Pancreas (tissue), 10 donors: ENCODE measurements around the gene MCRIP1. TPM values are rescaled to one million over a fixed set of nuclear protein-coding genes. Genes with fewer than 3 reads are reported as not detected.

Experiments
- ATAC-seq, 4 donors: fragments of 200-7000 bp; cut with Tn5 transposase; one replicate each; pipeline versions ENCODE4 v1.8.0 to v1.9.1; 2020; ENCODE audit warnings: mild to moderate bottlenecking in 4 of 4, moderate library complexity in 4 of 4
- DNase-seq, 6 donors: peaks; one replicate each; pipeline ENCODE4 v3.0.0-alpha.2; 2020
- FAIRE-seq: peaks from 2 replicates; lab custom pipeline; 2012; peaks lifted over from hg19 to GRCh38; lab: Jason Lieb, UNC
- H3K27ac ChIP-seq, 4 donors: fragments of 200-600 bp; sonication (generic); 1 replicate in 3 of 4; 2 replicates in 1 of 4; pipeline versions ENCODE4 v1.5.0 to v1.8.0; 2020
- H3K27me3 ChIP-seq, 4 donors: fragments of 200-600 bp; one replicate each; pipeline ENCODE4 v1.8.0; 2021
- H3K36me3 ChIP-seq, 3 donors: fragments of 200-600 bp; sonication (generic) in 1 of 3; one replicate each; pipeline versions ENCODE4 v1.5.0 to v1.8.0; 2020 to 2021
- H3K4me1 ChIP-seq, 3 donors: fragments of 200-600 bp; one replicate each; pipeline ENCODE4 v1.8.0; 2021
- H3K4me3 ChIP-seq, 4 donors: fragments of 200-600 bp; sonication (generic) in 2 of 4; one replicate each; pipeline versions ENCODE4 v1.5.0 to v1.8.0; 2020 to 2021
- H3K9me3 ChIP-seq, 4 donors: fragments of 200-600 bp; one replicate each; pipeline ENCODE4 v1.8.0; 2021
- WGBS, 2 donors: extraction: QIAGEN DNeasy Blood & Tissue Kit; methylation state at CpG; one replicate each; pipeline ENCODE4 v1.1.7; 2013; 5-methylcytosine and 5-hydroxymethylcytosine counted together
- intact Hi-C, 3 donors: fragments of 100-400 bp; cut with DNase I; formaldehyde crosslinking; loops; one replicate each; pipeline versions ENCODE4 v1.11.1 to v1.14.2; 2022
- polyA plus RNA-seq, 2 donors: library from polyadenylated mRNA; stranded (reverse); fragments of 200-250 nt; gene quantifications; one replicate each; pipeline ENCODE4 v1.2.3, GENCODE V29; 2013
- total RNA-seq, 6 donors: library from RNA; stranded (reverse); fragmentation: NEBNext Ultra II Directional in 4 of 6; extraction: Animal tissue kit (Norgen Biotek cat#: 25700) in 4 of 6; gene quantifications; one replicate each; pipeline versions ENCODE4 v1.2.1 to v1.2.4, GENCODE V29; 2021 to 2023
- TF ChIP-seq, protein P1 (sequence below), 4 donors: fragments of 200-600 bp; sonication (generic) in 3 of 4; IDR thresholded peaks; one replicate each; pipeline versions ENCODE4 v1.5.0 to v1.8.0; 2021; ENCODE audit warnings: antibody characterized with exemption in 4 of 4
- donor health status: healthy with polysubstance abuse.
- donor health status: DM: no; HTN: no; CAD: no; lungs with moderate emphysema.
- donor health status: DM: no; HTN: no; CAD: no.
- donor health status: control.
- donor health status: control.
- donor health status: Bipolar disorder and iron deficiency.
- donor health status: DM: yes; HTN: yes; CAD: no.
- donor health status: DM: no; HTN: no; CAD: no.
- donor health status: DM: no; HTN: no; CAD: no.
- donor health status: DM: yes; HTN: yes; CAD: no.

Gene MCRIP1
- total and polyA plus RNA-seq, 8 donors = 28.9 to 203 (median 55.8) TPM

DNA sequence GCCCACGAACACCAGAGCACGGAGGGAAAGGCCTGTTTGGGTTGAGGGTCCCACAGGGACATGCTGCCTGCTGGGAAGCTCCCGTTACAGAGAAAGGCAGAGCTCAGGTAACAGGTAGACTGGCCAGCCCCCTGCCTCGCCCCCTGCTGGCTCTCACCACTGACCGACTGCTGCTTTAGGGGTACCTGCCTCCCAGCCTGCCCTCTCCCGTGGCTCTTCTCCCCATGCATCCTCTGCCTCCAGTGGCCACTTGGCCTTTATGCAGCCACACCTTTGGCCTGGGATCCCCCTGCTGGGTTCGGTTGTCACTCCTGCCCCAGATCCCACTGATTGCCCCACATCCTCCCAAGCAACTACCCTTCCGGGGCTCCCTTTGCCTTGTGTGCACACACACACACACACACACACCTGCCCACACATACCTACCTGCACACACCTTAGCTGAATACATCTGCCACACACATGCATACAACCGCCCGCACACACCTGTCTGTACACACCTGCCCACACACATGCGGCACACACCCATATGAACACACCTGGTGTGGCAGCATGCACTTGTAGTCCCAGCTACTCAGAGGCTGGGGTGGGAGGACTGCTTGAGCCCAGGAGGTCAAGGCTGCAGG is 7.1 kb downstream of the MCRIP1 start:
- DNase-seq (peak in 1 of 6 donors; percentile 41), FAIRE-seq (no peak), ATAC-seq (no peak)
- TF ChIP-seq, protein P1, sequence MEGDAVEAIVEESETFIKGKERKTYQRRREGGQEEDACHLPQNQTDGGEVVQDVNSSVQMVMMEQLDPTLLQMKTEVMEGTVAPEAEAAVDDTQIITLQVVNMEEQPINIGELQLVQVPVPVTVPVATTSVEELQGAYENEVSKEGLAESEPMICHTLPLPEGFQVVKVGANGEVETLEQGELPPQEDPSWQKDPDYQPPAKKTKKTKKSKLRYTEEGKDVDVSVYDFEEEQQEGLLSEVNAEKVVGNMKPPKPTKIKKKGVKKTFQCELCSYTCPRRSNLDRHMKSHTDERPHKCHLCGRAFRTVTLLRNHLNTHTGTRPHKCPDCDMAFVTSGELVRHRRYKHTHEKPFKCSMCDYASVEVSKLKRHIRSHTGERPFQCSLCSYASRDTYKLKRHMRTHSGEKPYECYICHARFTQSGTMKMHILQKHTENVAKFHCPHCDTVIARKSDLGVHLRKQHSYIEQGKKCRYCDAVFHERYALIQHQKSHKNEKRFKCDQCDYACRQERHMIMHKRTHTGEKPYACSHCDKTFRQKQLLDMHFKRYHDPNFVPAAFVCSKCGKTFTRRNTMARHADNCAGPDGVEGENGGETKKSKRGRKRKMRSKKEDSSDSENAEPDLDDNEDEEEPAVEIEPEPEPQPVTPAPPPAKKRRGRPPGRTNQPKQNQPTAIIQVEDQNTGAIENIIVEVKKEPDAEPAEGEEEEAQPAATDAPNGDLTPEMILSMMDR (IDR thresholded peaks at IDR 0.05) = no peak
- no peak overlapping the region for H3K4me3 ChIP-seq
- intact Hi-C loops = no loop called here
- no peaks in the 10 kb centered on the region for H3K9me3 ChIP-seq
- H3K27ac ChIP-seq = no peak overlapping the region
- peaks cover 0 to 5% (median 0%) of the 10 kb centered on the region in 3 donors for H3K36me3 ChIP-seq
- 87 to 90% methylated on average over 11 of the region's 11 CpGs for WGBS, 2 donors
- no peaks in the 10 kb centered on the region for H3K27me3 ChIP-seq
- peaks cover 16 to 19% (median 16%) of the 10 kb centered on the region in 3 donors for H3K4me1 ChIP-seq

DNA sequence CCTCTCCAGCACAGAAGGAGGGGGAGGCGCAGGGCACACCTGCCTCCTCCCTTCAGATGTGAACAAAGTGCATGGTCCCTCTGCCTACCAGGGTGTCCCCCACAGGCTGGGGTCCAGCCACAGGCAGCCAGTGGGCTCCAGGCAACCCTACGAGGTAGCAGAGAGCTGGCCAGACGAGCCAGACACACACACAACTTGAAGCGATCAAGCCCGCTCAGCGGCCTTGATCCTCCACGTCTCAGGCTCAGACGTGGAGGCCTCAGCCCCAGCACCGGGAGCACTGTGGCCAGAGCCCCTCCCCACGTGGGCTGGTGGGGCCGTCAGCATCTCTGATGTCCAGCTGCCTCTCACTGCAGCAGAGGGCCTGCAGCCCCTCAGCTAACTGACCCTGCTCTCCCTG is 8.5 kb downstream of the MCRIP1 start:
- Histone ChIP-seq H3K9me3 (no peaks in the 10 kb centered on the region), H3K27ac (no peak overlapping the region), H3K4me1 (peaks cover 16 to 19% (median 16%) of the 10 kb centered on the region in 3 donors), H3K4me3 (no peak overlapping the region), H3K36me3 (peaks cover 0 to 5% (median 0%) of the 10 kb centered on the region in 3 donors), H3K27me3 (no peaks in the 10 kb centered on the region)
- intact Hi-C loops = no loop called here
- TF ChIP-seq, protein P1 (IDR thresholded peaks at IDR 0.05) = no peak
- 86 to 95% methylated on average over 10 to 11 of the region's 11 CpGs for WGBS, 2 donors
- ATAC-seq (no peak), FAIRE-seq (no peak), DNase-seq (peak in 1 of 6 donors; percentile 57)

DNA sequence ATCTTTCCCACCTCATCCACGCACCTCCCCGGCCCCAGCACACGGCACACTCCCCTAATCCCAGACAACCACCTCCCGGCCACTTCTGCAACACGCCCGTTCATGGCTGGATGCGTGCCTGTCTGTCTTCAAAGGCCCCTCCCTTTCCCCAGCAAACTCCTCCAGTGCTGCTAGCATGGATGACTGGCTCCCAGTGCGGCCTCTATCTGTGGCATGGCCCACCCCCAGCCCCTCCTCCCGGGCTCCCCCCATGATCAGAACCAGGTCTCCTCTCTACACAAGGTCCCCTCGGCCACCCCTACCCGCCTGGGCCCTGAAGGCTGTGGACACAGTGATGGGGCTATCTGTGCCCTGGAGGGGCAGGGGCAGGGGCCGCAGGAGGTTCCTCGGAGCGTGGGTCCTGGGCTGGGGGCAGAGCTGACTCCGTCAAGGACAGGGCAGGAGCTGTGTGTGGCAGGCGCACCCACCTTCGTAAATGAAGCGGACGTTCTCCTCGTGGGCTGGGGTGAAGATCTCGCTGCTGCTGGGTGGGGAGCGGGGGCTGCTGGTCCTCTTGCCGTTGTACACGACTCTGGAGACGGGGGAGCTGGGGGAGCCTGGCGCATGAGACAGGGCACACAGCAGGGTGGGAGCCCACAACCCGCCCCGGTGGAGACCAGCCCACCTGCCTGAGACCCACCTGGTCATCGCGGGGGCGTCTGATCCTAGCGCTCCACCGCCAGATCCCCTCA is 9.1 kb downstream of the MCRIP1 start:
- no peak overlapping the region for H3K27ac ChIP-seq
- TF ChIP-seq, protein P1 (IDR thresholded peaks at IDR 0.05) = no peak
- ATAC-seq (no peak), FAIRE-seq (no peak), DNase-seq (peak in 1 of 6 donors; percentile 78)
- intact Hi-C loops = no loop called here
- 91 to 94% methylated on average over 31 to 33 of the region's 33 CpGs for WGBS, 2 donors
- H3K9me3 ChIP-seq = no peaks in the 10 kb centered on the region
- no peaks in the 10 kb centered on the region for H3K27me3 ChIP-seq
- H3K36me3 ChIP-seq = peaks cover 0 to 5% (median 0%) of the 10 kb centered on the region in 3 donors
- H3K4me1 ChIP-seq = peaks cover 16 to 19% (median 16%) of the 10 kb centered on the region in 3 donors
- no peak overlapping the region for H3K4me3 ChIP-seq

DNA sequence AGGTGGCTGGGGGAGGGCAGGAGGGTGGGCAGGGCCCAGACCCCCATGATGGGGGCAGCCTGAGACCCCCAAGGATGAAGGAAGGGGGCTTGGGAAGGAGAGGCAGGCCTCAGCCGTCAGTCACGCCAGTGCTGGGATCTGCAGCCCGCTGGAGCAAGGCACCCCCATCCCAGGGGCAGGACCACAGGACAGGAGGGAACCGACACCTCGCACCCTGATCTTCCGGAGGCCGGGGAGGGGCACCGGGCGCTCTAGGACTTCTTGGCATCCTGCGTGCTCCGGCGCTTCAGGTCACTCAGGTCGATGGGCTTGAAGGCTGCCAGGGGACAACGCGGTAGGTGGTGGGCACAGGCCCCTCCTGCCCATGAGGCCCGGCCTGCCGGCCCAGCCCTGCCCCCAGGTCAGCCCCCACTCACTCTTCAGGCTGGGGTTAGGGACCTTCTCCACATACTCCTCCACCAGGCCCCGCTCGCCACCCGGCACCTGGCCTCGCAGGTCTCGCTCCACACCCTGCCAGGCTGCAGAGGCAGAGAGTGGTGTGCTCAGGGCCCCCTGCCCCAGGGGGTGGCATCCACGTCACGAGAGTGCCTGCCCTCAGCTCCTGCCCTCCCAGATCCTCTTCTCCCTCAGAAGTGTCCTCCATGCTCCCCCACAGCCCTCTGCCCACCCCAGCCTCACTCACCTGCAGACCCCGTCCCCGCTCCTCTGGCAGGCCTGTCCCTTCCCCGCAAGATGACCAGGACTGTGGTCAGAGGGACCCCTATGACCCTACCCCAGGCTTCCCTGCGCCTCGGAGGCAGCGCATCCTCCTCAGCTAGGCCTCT is 9.9 kb downstream of the MCRIP1 start:
- Histone ChIP-seq H3K4me3 (no peak overlapping the region), H3K27me3 (no peaks in the 10 kb centered on the region), H3K4me1 (peaks cover 16 to 19% (median 16%) of the 10 kb centered on the region in 3 donors), H3K9me3 (no peaks in the 10 kb centered on the region), H3K36me3 (peaks cover 0 to 5% (median 0%) of the 10 kb centered on the region in 3 donors), H3K27ac (peak overlapping the region; percentile 85 to 99 (median 94))
- WGBS, 2 donors = 94 to 95% methylated on average over 24 to 30 of the region's 30 CpGs
- intact Hi-C loops = no loop called here
- TF ChIP-seq, protein P1 (IDR thresholded peaks at IDR 0.05) = no peak
- DNase-seq (peak in 1 of 6 donors; percentile 76), FAIRE-seq (no peak), ATAC-seq (no peak)
